Hypothalamus (tissue), 51 donors: ENCODE results near the gene ARHGEF2.

Experiments
- DNase-seq, 51 donors: peaks; one replicate each; lab custom pipeline; 2025; lab: John Stamatoyannopoulos, UW

Gene ARHGEF2

GRCh38 chr1:155978325-155978972 lies at the start of gene ARHGEF2:
ARHGEF2 (minus strand) TSS chr1:155978547; CDS start chr1:155978427, 120 bp downstream.
- DNase-seq = peak in 41 of 51 donors; percentile 27 to 78 (median 54)

- no peak for DNase-seq
Measured at GRCh38 chr1:156026588-156026987, 48.2 kb upstream of the ARHGEF2 start.

- DNase-seq = peak in 8 of 51 donors; percentile 2 to 47 (median 10)
Measured at GRCh38 chr1:156025876-156026275, 47.5 kb upstream of the ARHGEF2 start.

GRCh38 chr1:156024801-156025200 lies 46.5 kb upstream of the ARHGEF2 start:
- DNase-seq = no peak

DNA sequence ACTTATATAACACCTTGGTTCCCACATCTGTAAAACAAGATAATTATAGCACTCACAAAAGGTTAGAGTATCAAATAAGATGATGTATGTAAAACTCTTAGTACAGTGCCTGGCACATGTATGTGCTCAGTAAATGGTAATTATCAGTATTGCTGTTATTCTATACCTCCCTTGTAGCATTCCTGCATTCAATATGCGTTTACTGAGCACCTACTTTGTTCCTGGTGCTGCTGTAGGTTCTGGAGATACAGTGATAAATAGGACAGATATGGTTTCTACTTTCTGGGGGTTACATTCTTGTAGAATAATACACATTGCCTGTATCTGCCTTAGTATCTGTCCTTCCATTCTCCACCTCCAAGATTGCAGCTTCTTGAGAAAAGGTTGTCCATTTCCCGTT lies 43.6 kb upstream of the ARHGEF2 start:
- DNase-seq = no peak

- no peak for DNase-seq
Measured at GRCh38 chr1:156021093-156021428, 42.7 kb upstream of the ARHGEF2 start.

DNA sequence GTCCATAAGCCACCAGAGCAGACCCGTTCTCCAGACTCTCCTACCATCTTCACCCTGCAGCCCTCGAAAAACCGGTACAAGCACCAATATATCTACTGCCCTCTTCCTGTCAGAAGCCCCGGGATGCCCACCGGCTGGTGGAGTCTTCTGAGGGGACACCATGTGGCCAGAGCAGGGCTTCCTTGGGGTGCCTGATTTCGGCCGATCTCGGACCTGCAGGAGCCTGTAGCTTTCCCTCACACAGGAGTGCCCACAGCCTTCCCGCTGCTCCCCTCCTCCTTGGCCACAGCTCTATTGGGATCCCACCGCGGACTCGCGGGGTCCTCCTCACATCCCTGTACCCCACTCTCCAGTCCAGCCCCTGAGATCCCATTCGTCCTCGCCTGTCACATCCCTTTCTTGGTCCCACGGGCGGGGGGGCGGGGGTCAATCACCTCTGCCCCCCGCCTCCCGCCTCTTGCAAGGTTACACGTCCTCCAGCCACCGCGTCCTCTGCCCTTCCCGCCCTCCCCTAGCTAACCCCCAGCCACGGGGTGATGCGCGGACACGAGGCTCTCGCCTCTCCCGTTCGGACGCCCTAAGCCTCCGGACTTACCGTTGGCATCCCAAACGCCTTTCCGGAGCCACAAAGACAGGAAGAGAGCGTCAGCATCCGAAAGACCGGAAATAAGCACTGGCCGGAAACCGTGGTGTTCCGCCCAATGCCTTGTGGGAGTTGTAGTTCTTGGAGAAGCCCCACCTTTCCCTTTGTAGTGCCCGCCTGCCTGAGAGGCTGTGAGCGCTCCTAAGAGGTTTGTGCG lies 42.1 kb upstream of the ARHGEF2 start, which contains the start of gene SSR2:
Gene SSR2, minus strand, starts transcription at position 659 of the 800 bp plus-strand sequence. CDS start 784 bp downstream, outside the sequence.
- DNase-seq = peak; percentile 18 to 94 (median 79)

DNA sequence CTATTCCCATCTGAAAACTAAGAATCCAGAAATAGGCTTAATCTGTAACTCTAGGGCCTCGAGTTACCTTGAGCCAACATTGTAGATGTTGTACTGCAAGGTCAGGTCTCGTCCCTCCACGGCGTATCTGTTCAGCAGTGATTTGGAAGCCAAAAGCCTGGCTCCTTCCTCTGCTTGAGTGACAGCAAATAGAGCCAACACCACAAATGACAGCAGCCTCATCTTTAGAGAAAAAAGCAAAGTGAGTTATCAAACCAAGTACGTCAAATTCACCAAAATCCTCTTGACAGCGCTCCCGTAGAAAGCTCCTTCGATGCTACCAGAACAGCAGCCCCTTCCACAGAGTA lies 41.6 kb upstream of the ARHGEF2 start:
- DNase-seq = no peak

DNA sequence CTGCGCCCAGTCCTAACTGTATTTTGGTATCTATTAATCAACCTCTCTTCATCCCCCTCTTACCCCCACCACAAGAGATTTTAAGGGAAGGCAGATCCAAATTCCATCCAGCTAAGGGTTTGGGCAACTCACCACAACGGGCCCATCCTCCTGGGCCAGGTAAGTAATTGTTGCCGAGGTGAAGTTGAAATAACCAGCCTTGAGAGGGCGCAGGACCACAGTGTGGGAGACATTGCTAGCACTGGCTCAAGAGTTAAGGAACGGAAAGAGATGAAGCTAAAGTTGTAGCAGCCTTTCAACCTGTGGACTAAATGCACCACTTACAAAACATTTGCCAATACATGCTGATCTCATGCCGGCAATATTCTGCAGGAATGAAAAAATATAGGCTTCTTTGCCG lies 36.5 kb upstream of the ARHGEF2 start:
- no peak for DNase-seq

DNA sequence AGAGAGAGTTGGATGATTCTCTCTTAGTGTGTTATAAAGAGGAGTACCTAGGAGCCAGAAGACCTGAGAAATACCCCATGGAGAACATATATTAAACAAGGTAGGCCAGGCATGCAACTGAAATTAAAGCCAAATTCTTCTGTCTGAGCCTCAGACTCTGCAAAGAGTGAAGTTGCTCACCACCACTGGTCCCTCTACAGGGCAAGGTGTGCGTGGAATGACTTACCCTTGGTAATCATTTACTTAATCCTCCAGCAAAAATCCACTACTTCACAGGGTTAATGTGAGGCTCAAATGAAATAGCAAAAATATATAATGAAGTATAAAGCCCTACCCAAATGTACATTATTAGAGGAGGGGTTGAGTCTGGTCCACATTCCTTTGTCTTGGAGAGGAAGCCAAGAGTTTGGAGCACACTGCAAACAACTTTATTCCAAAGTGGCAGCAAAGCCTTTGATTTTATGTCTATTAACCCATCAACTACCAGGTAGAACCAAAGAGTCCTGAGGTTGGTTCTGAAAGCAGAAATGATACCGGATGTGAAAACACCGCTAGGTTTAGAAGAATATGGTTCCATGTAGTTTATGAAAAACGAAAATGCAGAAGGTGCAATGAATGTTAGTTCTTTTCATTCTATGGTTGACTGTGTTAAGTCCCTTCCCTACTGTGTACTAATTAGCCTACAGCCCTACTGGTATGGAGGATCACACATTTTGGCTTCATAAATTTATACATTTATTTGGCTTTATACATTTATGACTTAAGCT lies 33.9 kb upstream of the ARHGEF2 start:
- DNase-seq = no peak

DNA sequence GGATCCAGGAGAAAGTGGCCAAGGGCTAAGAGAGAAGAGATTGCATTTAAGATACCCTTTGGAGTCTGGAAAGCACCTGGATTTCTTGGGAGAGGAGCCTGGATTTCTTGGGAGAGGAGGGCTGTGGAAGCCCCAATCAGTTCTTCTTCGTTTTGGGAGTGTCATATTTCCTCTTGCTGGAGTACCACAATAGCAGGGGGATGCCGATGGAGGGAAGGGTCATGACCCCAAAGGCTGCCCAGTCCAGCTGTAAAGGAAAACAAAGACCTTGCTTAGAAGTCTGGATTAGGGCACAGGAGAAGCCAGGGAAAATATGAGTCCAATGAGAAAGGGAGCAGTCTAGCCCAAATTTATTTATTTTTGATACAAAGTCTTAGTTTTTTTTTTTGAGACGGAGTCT lies 31.1 kb upstream of the ARHGEF2 start:
- no peak for DNase-seq

DNA sequence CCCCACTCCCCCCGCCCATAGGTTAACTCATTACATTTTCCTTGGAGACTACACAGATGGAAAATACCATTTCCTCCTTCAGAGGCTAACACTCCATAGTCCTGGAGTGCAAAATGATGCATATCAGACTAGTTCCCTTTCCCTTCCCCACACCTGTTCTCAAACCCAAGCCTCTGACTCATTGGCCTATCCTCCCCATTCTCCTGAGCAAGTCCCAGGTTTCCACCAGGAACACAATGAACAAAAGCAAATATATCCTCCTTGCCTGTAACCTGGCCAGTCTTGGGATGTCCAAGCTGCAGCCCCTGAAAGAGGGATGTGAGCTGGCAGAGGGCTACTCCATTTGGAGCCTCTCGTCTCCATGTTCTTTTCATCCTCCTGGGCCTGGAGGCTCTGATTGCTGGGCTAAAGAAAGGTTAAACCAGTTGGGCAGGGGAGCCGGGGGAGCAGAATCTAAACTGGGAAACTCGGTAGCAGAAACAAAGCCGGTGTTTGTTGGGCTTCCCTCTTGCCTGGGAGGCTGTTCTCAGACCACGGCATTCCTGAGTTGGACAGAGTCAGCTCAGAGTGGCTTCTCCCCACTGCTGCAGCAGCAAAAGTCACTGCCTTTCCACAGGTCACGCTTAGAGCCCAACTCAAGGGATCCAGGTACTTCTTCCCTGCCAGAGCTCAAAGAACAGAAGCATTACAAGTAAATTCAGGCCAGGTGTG lies 28.5 kb upstream of the ARHGEF2 start:
- DNase-seq = no peak

DNA sequence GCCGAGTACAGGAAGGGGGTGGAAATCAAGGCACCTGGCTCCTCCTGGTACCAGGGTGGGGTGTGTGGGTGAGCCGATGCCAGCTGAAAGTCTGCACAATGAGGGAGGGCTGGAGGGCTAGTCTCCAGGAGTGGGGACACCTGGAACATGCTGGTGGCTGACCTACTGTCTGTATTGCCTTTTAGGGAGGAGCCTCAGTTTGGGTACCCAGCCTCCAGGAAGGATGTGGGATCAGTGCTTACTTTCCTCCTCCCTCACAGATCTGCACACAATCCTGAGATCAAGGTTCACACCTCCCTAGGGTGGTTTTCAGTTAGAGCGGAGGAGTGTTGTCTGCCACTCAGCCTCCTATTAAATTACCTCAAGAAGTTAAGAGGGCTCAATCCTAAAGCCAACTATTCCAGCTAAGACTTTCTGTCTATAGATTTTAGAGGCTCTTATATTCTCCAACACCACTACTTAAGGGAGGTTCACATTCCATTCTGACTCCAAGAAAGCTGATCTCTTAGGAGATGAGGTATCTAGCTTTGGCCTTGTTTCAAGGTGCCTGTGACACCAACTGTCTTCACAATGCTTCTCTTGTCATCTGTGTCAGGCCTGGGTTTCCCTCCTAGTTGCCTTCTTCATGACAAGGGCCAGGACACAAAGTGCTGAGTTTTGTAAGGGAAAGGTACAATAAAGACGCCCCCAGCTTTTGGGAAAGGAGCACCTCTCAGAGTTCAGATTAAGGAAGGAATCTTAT lies 26.7 kb upstream of the ARHGEF2 start:
- no peak for DNase-seq

GRCh38 chr1:156003923-156004188 lies 25.5 kb upstream of the ARHGEF2 start:
- no peak for DNase-seq

GRCh38 chr1:156002188-156002911 lies 24.0 kb upstream of the ARHGEF2 start:
- no peak for DNase-seq

- DNase-seq = no peak
Measured at GRCh38 chr1:156001662-156002171, 23.4 kb upstream of the ARHGEF2 start.

GRCh38 chr1:156001021-156001661 lies 22.8 kb upstream of the ARHGEF2 start:
- no peak for DNase-seq

DNA sequence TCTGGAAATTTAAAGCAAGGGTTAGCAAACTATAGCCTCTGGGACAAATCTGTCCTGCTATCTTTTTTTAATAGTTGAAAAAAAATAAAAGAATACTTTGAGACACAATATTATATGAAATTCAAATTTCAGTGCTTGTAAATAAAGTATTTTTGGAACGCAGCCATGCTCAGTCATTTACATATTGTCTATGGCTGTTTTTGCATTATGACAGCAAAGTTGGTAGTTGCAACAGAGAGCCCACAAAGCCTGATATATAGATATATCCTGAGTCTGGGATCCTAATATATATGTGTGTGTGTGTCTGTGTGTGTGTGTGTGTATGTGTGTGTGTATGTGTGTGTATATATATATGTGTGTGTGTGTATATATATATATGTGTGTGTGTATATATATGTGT lies 21.6 kb upstream of the ARHGEF2 start:
- DNase-seq = no peak

- no peak for DNase-seq
Measured at GRCh38 chr1:155996166-155996565, 17.8 kb upstream of the ARHGEF2 start.
